HFFc6 (cell line): Measurements from ENCODE around the gene ZFPL1. TPM values are rescaled to one million over a fixed set of nuclear protein-coding genes. Genes with fewer than 3 reads are reported as not detected.

Source experiments
- DNase-seq: peaks from one replicate; pipeline ENCODE4 v3.0.0-alpha.2; 2018
- H3K27ac Mint-ChIP-seq: 2 replicates; pipeline ENCODE4 v1.8.0; 2020; ENCODE audit warnings: mild to moderate bottlenecking, mixed read lengths
- H3K27me3 Mint-ChIP-seq: 2 replicates; pipeline ENCODE4 v1.8.0; 2021; ENCODE audit warnings: mild to moderate bottlenecking, moderate library complexity, mixed read lengths; ENCODE audit not compliant: insufficient read depth
- H3K36me3 Mint-ChIP-seq: 2 replicates; pipeline ENCODE4 v1.8.0; 2021; ENCODE audit warnings: low read depth, mixed read lengths
- H3K4me1 Mint-ChIP-seq: 2 replicates; pipeline ENCODE4 v1.8.0; 2020; ENCODE audit warnings: low read depth, mixed read lengths
- H3K4me3 Mint-ChIP-seq: 2 replicates; pipeline ENCODE4 v1.8.0; 2020; ENCODE audit warnings: mild to moderate bottlenecking, moderate library complexity, mixed read lengths
- H3K9me3 Mint-ChIP-seq: 2 replicates; pipeline ENCODE4 v1.8.0; 2020; ENCODE audit warnings: mild to moderate bottlenecking, mixed read lengths
- CTCF ChIP-seq: fragments of 200-600 bp; sonication (generic); IDR thresholded peaks from 2 replicates; pipeline ENCODE4 v1.5.0; 2021; ENCODE audit warnings: antibody characterized with exemption, mild to moderate bottlenecking
- total RNA-seq, 6 experiments: library from RNA; stranded (reverse); fragmentation: NEBNext Ultra II Directional; extraction: Animal tissue kit (Norgen Biotek cat#: 25700); gene quantifications; 2 replicates in 1 of 6; 3 replicates in 5 of 6; pipeline ENCODE4 v1.2.3, GENCODE V29; 2021

Gene ZFPL1
- total RNA-seq, 6 experiments from 2014 or later: 41.0 to 56.6 (median 53.6) TPM

GRCh38 chr11:65109231-65110198 is 25.5 kb downstream of the ZFPL1 start:
- Mint-ChIP-seq H3K4me3 (no peak overlapping the region), H3K27ac (no peak overlapping the region), H3K4me1 (peaks cover 20% of the 10 kb centered on the region), H3K9me3 (no peaks in the 10 kb centered on the region), H3K36me3 (no peaks in the 10 kb centered on the region), H3K27me3 (peaks cover 2% of the 10 kb centered on the region)
- no peak for TF ChIP-seq CTCF
- DNase-seq: no peak

- H3K4me1 Mint-ChIP-seq: peaks cover 20% of the 10 kb centered on the region
- peak overlapping the region; percentile 13; the same call in 1 of the 2 replicates for H3K27ac Mint-ChIP-seq
- H3K36me3 Mint-ChIP-seq: no peaks in the 10 kb centered on the region
- H3K9me3 Mint-ChIP-seq: no peaks in the 10 kb centered on the region
- H3K4me3 Mint-ChIP-seq: no peak overlapping the region
- DNase-seq: peak; percentile 75
- peaks cover 2% of the 10 kb centered on the region for H3K27me3 Mint-ChIP-seq
- TF ChIP-seq CTCF: peak; percentile 99
Measured at GRCh38 chr11:65110354-65110861, 26.4 kb downstream of the ZFPL1 start.

GRCh38 chr11:65111159-65111743 is 27.2 kb downstream of the ZFPL1 start:
- DNase-seq: no peak
- no peaks in the 10 kb centered on the region for H3K36me3 Mint-ChIP-seq
- peak overlapping the region; percentile 13; the same call in 1 of the 2 replicates for H3K27ac Mint-ChIP-seq
- H3K27me3 Mint-ChIP-seq: peaks cover 2% of the 10 kb centered on the region; the same call in 1 of the 2 replicates
- peaks cover 20% of the 10 kb centered on the region for H3K4me1 Mint-ChIP-seq
- H3K4me3 Mint-ChIP-seq: peak overlapping the region; percentile 81
- peak; percentile 19; the same call in 1 of the 2 replicates for TF ChIP-seq CTCF
- no peaks in the 10 kb centered on the region for H3K9me3 Mint-ChIP-seq

GRCh38 chr11:65111744-65112545 is 27.9 kb downstream of the ZFPL1 start, which contains the start of gene TM7SF2:
Gene TM7SF2 (plus strand): TSS chr11:65111872. CDS start chr11:65112016, 144 bp downstream.
- no peak for TF ChIP-seq CTCF
- Mint-ChIP-seq H3K36me3 (no peaks in the 10 kb centered on the region), H3K27me3 (peaks cover 2% of the 10 kb centered on the region; the same call in 1 of the 2 replicates), H3K9me3 (no peaks in the 10 kb centered on the region), H3K4me3 (peak within 1 kb of the TSS; percentile 81), H3K4me1 (peaks cover 20% of the 10 kb centered on the region), H3K27ac (peak within 1 kb of the TSS; percentile 13; the same call in 1 of the 2 replicates)
- DNase-seq: peak; percentile 78
